NCI-H2171 (cell line): Measurements from ENCODE around the gene PRMT1.

ENCODE experiments used
- DNase-seq: peaks from one replicate; lab custom pipeline; 2025; lab: John Stamatoyannopoulos, UW

The PRMT1 gene

GRCh38 chr19:49667473-49667872 lies 9.6 kb upstream of the PRMT1 start:
- no peak for DNase-seq

- DNase-seq, result no peak
Observed at GRCh38 chr19:49669516-49669915, 7.6 kb upstream of the PRMT1 start.

GRCh38 chr19:49672131-49672919 lies 4.7 kb upstream of the PRMT1 start:
- peak; percentile 18 for DNase-seq

- peak; percentile 79 for DNase-seq
Observed at GRCh38 chr19:49676136-49676783, 811 bp upstream of the PRMT1 start.

- peak; percentile 100 for DNase-seq
Observed at GRCh38 chr19:49676784-49677230, 264 bp upstream of the PRMT1 start.

GRCh38 chr19:49677901-49678674 lies 1.0 kb downstream of the PRMT1 start:
- DNase-seq, result peak; percentile 68

GRCh38 chr19:49678985-49679770 lies 2.1 kb downstream of the PRMT1 start:
- DNase-seq, result peak; percentile 3

GRCh38 chr19:49679771-49680413 lies 2.8 kb downstream of the PRMT1 start:
- DNase-seq, result no peak

GRCh38 chr19:49680421-49681351 lies 3.6 kb downstream of the PRMT1 start:
- DNase-seq, result peak; percentile 63

GRCh38 chr19:49681830-49682229 lies 4.8 kb downstream of the PRMT1 start:
- no peak for DNase-seq

- no peak for DNase-seq
Observed at GRCh38 chr19:49682274-49682673, 5.2 kb downstream of the PRMT1 start.

GRCh38 chr19:49683814-49684250 lies 6.8 kb downstream of the PRMT1 start:
- no peak for DNase-seq

- DNase-seq, result peak; percentile 4
Observed at GRCh38 chr19:49684251-49684982, 7.3 kb downstream of the PRMT1 start.

GRCh38 chr19:49684983-49685553 lies 8.0 kb downstream of the PRMT1 start:
- no peak for DNase-seq

GRCh38 chr19:49685845-49686332 lies 8.8 kb downstream of the PRMT1 start:
- no peak for DNase-seq

- no peak for DNase-seq
Observed at GRCh38 chr19:49686503-49687088, 9.5 kb downstream of the PRMT1 start.

- DNase-seq, result no peak
Observed at GRCh38 chr19:49687150-49687549, 10.1 kb downstream of the PRMT1 start.

- no peak for DNase-seq
Observed at GRCh38 chr19:49687566-49688316, 10.7 kb downstream of the PRMT1 start.
